Ectodermal cell (in vitro differentiated cells): ENCODE measurements around the gene PAM16.

Experiments used
- H3K27ac ChIP-seq: 2 replicates; pipeline ENCODE4 v1.7.0; 2013; ENCODE audit warnings: mild to moderate bottlenecking, low read depth, low read length; ENCODE audit not compliant: insufficient read depth, poor library complexity, severe bottlenecking
- H3K27me3 ChIP-seq: 2 replicates; pipeline ENCODE4 v1.7.0; 2013; ENCODE audit warnings: mild to moderate bottlenecking, low read length; ENCODE audit not compliant: insufficient read depth, control insufficient read depth, poor library complexity, severe bottlenecking
- H3K36me3 ChIP-seq: one replicate; pipeline ENCODE4 v1.7.0; 2013; ENCODE audit warnings: low read length; ENCODE audit not compliant: control insufficient read depth, insufficient read depth
- H3K4me1 ChIP-seq: one replicate; pipeline ENCODE4 v1.7.0; 2013; ENCODE audit warnings: low read length; ENCODE audit not compliant: control insufficient read depth, insufficient read depth
- H3K4me3 ChIP-seq: 2 replicates; pipeline ENCODE4 v1.7.0; 2013; ENCODE audit warnings: low read depth, low read length, control low read depth; ENCODE audit not compliant: insufficient read depth
- H3K9me3 ChIP-seq: 2 replicates; pipeline ENCODE4 v1.7.0; 2013; ENCODE audit warnings: mild to moderate bottlenecking, low read length, moderate library complexity; ENCODE audit not compliant: control insufficient read depth
- WGBS, 2 experiments: methylation state at CpG; one replicate each; pipeline ENCODE4 v1.1.7; 2013; ENCODE audit warnings: missing lambda C conversion rate in 2 of 2; 5-methylcytosine and 5-hydroxymethylcytosine counted together

The PAM16 gene

DNA sequence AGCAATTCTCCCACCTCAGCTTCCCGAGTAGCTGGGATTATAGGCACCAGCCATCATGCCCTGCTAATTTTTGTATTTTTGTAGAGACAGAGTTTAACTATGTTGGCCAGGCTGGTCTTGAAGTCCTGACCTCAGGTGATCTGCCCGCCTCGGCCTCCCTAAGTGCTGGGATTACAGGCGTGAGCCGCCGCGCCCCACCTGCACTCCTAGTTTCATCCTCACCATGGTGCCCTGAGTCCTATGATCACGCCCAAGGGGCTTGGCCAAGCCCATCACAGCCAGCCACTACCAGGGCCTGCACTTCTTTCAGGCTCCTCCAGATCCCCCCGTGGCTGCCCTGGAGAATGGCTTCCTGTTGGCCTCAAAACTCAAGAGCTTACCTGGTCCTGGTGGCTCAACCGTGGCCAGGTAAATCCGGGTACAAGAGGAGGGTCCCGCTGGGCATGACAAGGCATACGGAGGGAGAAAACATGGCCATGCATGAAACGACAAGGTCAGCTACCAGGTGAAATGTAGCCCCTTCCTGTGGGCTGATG lies 57.9 kb downstream of the PAM16 start:
- H3K27ac ChIP-seq = no peak overlapping the region
- no peaks in the 10 kb centered on the region for H3K36me3 ChIP-seq
- no peak overlapping the region for H3K4me3 ChIP-seq
- no peaks in the 10 kb centered on the region for H3K27me3 ChIP-seq
- WGBS, 2 experiments = 68% methylated on average over 14 of the region's 14 CpGs
- H3K4me1 ChIP-seq = peaks cover 4% of the 10 kb centered on the region
- H3K9me3 ChIP-seq = no peaks in the 10 kb centered on the region

DNA sequence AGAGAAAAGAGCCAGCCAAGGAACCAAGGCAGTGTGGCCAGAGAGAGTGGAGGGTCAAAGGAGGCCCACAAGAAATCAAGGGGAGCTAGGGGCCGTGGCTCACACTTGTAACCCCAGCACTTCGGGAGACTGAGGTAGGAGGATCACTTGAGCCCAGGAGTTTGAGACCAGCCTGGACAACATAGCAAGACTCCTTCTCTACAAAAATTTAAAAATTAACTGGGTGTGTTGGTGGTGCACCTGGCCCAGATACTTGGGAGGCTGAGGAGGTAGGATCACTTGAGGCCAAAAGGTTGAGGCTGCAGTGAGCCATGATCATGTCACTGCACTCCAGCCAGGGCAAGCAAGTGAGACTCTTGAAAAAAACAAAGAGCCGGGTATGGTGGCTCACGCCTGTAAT lies 59.4 kb downstream of the PAM16 start:
- H3K4me1 ChIP-seq = peaks cover 4% of the 10 kb centered on the region
- no peaks in the 10 kb centered on the region for H3K27me3 ChIP-seq
- H3K27ac ChIP-seq = no peak overlapping the region
- no peaks in the 10 kb centered on the region for H3K36me3 ChIP-seq
- no peaks in the 10 kb centered on the region for H3K9me3 ChIP-seq
- H3K4me3 ChIP-seq = no peak overlapping the region
- WGBS, 2 experiments = 85 to 91% methylated on average over 4 of the region's 4 CpGs
